ENCODE results near the gene PARP16. TPM values are rescaled to one million over a fixed set of nuclear protein-coding genes. Genes with fewer than 3 reads are reported as not detected.

PARP16 gene
- total RNA-seq, 1 experiment from 2014 or later = 4.7 TPM

- Mint-ChIP-seq H3K9me3 (no peaks in the 10 kb centered on the region), H3K27ac (no peak overlapping the region), H3K36me3 (no peaks in the 10 kb centered on the region), H3K4me1 (peaks cover 17% of the 10 kb centered on the region), H3K27me3 (ENCODE audit: low read depth) (peaks cover 36% of the 10 kb centered on the region), H3K4me3 (peak overlapping the region; percentile 76)
- DNase-seq (ENCODE audit: low spot score) (peak; percentile 65), ATAC-seq (peak; percentile 62)
- TF ChIP-seq ZBTB43 (CRISPR knock-in tag; IDR thresholded peaks at IDR 0.05) = 0 out of 2 replicates have a peak, but pooled peaks have one; percentile 51
- TF ChIP-seq ZNF281 (CRISPR knock-in tag; IDR thresholded peaks at IDR 0.05) = 0 out of 2 replicates have a peak, but pooled peaks have one; percentile 28
- TF ChIP-seq ZNF232 (CRISPR knock-in tag; IDR thresholded peaks at IDR 0.05) = 0 out of 2 replicates have a peak, but pooled peaks have one; percentile 2
- TF ChIP-seq FOXK1 (CRISPR knock-in tag; IDR thresholded peaks at IDR 0.05) = 0 out of 2 replicates have a peak, but pooled peaks have one; percentile 14
- TF ChIP-seq FOXP1 (CRISPR knock-in tag; IDR thresholded peaks at IDR 0.05; ENCODE audit: borderline replicate concordance) = peak; percentile 48; the same call in 1 of the 2 replicates
- TF ChIP-seq MYBL2 (CRISPR knock-in tag; IDR thresholded peaks at IDR 0.05) = peak; percentile 59; the same call in 1 of the 2 replicates
- TF ChIP-seq ZBTB21 (CRISPR knock-in tag; IDR thresholded peaks at IDR 0.05; ENCODE audit: borderline replicate concordance) = no peak
- TF ChIP-seq CREB1 (CRISPR knock-in tag; IDR thresholded peaks at IDR 0.05) = no peak
- TF ChIP-seq HMGXB4 (CRISPR knock-in tag; IDR thresholded peaks at IDR 0.05) = peak; percentile 62; the same call in 1 of the 2 replicates
- peak; percentile 33; the same call in 1 of the 2 replicates for TF ChIP-seq RELA (CRISPR knock-in tag; IDR thresholded peaks at IDR 0.05; ENCODE audit: borderline replicate concordance)
- TF ChIP-seq MAX (CRISPR knock-in tag; IDR thresholded peaks at IDR 0.05) = peak; percentile 66; the same call in 1 of the 2 replicates
- POLR2A ChIA-PET = interaction anchor here (0.5 to 2.6 kb wide), 8 partner anchors 12 to 294 kb away, joined by 3 to 16 read pairs (median 6); partner anchors contain the start of genes CLPX and RNU5B-1
- CTCF ChIA-PET = interaction anchor here (0.6 to 2.9 kb wide), 32 partner anchors 8 to 638 kb away, joined by 3 to 21 read pairs (median 5); partner anchors contain the start of genes CILP, CLPX, IGDCC4 and RNU5B-1
Measured at GRCh38 chr15:65286069-65286703, 497 bp downstream of the PARP16 start.

- ChIA-PET CTCF (interaction anchor here (0.6 to 2.9 kb wide), 19 partner anchors 7 to 277 kb away, joined by 3 to 21 read pairs (median 6); partner anchors contain the start of genes CILP and CLPX), POLR2A (interaction anchor here (0.6 to 2.6 kb wide), 6 partner anchors 12 to 101 kb away, joined by 3 to 16 read pairs (median 6); partner anchors contain the start of genes CLPX and RNU5B-1)
- peaks cover 36% of the 10 kb centered on the region for H3K27me3 Mint-ChIP-seq (ENCODE audit: low read depth)
- DNase-seq (ENCODE audit: low spot score) (no peak), ATAC-seq (no peak)
- H3K4me1 Mint-ChIP-seq = peaks cover 19% of the 10 kb centered on the region
- H3K27ac Mint-ChIP-seq = no peak overlapping the region
- H3K9me3 Mint-ChIP-seq = no peaks in the 10 kb centered on the region
- no peaks in the 10 kb centered on the region for H3K36me3 Mint-ChIP-seq
- peak overlapping the region; percentile 76 for H3K4me3 Mint-ChIP-seq
- TF ChIP-seq ZNF219 (CRISPR knock-in tag; IDR thresholded peaks at IDR 0.05; ENCODE audit: borderline replicate concordance) (no peak), FOXP1 (CRISPR knock-in tag; IDR thresholded peaks at IDR 0.05; ENCODE audit: borderline replicate concordance) (no peak), CREB1 (CRISPR knock-in tag; IDR thresholded peaks at IDR 0.05) (no peak), ZNF232 (CRISPR knock-in tag; IDR thresholded peaks at IDR 0.05) (no peak), FOXP4 (CRISPR knock-in tag; IDR thresholded peaks at IDR 0.05) (no peak), PRRX2 (CRISPR knock-in tag; IDR thresholded peaks at IDR 0.05) (no peak), GABPB1 (CRISPR knock-in tag; IDR thresholded peaks at IDR 0.05) (no peak), ESRRA (CRISPR knock-in tag; IDR thresholded peaks at IDR 0.05; ENCODE audit: borderline replicate concordance) (no peak), ELF4 (CRISPR knock-in tag; IDR thresholded peaks at IDR 0.05; ENCODE audit: low read depth) (no peak), JAZF1 (CRISPR knock-in tag; IDR thresholded peaks at IDR 0.05) (no peak), AR (CRISPR knock-in tag; IDR thresholded peaks at IDR 0.05) (no peak)
Measured at GRCh38 chr15:65285291-65286068, 1.2 kb downstream of the PARP16 start.
